Vagina (tissue), 2 donors: Measurements from ENCODE around the gene SLC5A11. TPM values are rescaled to one million over a fixed set of nuclear protein-coding genes. Genes with fewer than 3 reads are reported as not detected.

ENCODE experiments used
- DNase-seq, 2 donors: peaks; one replicate each; pipeline ENCODE4 v3.0.0-alpha.2; 2017; ENCODE audit errors: extremely low spot score in 2 of 2
- H3K27ac ChIP-seq: fragments of 200-600 bp; sonication (generic); one replicate; pipeline ENCODE4 v1.5.1; 2019
- H3K27me3 ChIP-seq: fragments of 200-600 bp; sonication (generic); one replicate; pipeline ENCODE4 v1.5.1; 2019
- H3K36me3 ChIP-seq, 2 donors: fragments of 200-600 bp; sonication (generic); one replicate each; pipeline ENCODE4 v1.5.1; 2017 to 2019
- H3K4me1 ChIP-seq: fragments of 200-600 bp; sonication (generic); one replicate; pipeline ENCODE4 v1.5.1; 2019
- H3K4me3 ChIP-seq, 2 donors: fragments of 200-600 bp; sonication (generic); 1 replicate in 1 of 2; 2 replicates in 1 of 2; pipeline ENCODE4 v1.5.1; 2016 to 2019
- H3K9me3 ChIP-seq: fragments of 200-600 bp; sonication (generic); one replicate; pipeline ENCODE4 v1.5.1; 2019
- POLR2A ChIP-seq, 2 donors: fragments of 450-650 bp; IDR thresholded peaks; one replicate each; pipeline ENCODE4 v1.6.1; 2017; ENCODE audit warnings: antibody characterized with exemption in 2 of 2, mild to moderate bottlenecking in 2 of 2, moderate library complexity in 2 of 2
- POLR2AphosphoS5 ChIP-seq, 2 donors: sonication (generic); formaldehyde crosslinking; IDR thresholded peaks; one replicate each; pipeline ENCODE4 v1.9.0; 2017; ENCODE audit warnings: antibody characterized with exemption in 2 of 2, mild to moderate bottlenecking in 2 of 2, low read depth in 1 of 2; ENCODE audit not compliant: insufficient read depth in 1 of 2
- intact Hi-C: fragments of 100-400 bp; cut with DNase I; formaldehyde crosslinking; loops from one replicate; pipeline ENCODE4 v1.15.1; 2023
- total RNA-seq: library from RNA; depleted of rRNA; stranded (reverse); fragments of >200 nt; gene quantifications from one replicate; pipeline ENCODE4 v1.2.3, GENCODE V29; 2016
- TF ChIP-seq, protein P1 (sequence below), 3 experiments: fragments of 450-650 bp in 2 of 3; fragments of 200-600 bp in 1 of 3; sonication (generic) in 1 of 3; IDR thresholded peaks; one replicate each; pipeline ENCODE4 v1.5.1; 2017 to 2019; ENCODE audit warnings: antibody characterized with exemption in 3 of 3, mild to moderate bottlenecking in 2 of 3, moderate library complexity in 2 of 3

Gene SLC5A11
- total RNA-seq, 1 donor from 2014 or later = not detected

DNA sequence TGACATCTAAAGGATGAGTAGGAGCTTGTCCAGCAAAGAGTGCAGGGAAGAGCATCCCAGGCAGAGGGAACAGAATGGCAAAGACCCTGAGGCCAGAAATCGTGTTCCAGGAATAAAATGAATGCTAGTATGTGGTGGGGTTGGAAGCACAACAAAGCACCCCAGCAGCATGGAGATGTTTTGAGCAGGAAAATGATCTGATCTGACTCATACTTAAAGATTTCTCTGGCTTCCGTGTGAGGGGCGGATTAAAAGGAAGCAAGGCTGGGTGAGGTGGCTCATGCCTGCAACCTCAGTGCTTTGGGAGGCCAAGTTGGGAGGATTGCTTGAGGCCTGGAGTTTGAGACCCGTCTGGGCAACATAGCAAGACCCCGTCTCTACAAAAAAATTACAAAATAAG, 2.3 kb downstream of the SLC5A11 start:
- Histone ChIP-seq H3K36me3 (no peaks in the 10 kb centered on the region), H3K4me3 (no peak overlapping the region), H3K27ac (no peak overlapping the region), H3K9me3 (no peaks in the 10 kb centered on the region), H3K27me3 (no peaks in the 10 kb centered on the region), H3K4me1 (no peaks in the 10 kb centered on the region)
- no peak for TF ChIP-seq POLR2AphosphoS5 (IDR thresholded peaks at IDR 0.05; ENCODE audit: insufficient read depth in 1 of 2, low read depth in 1 of 2)
- TF ChIP-seq, protein P1, sequence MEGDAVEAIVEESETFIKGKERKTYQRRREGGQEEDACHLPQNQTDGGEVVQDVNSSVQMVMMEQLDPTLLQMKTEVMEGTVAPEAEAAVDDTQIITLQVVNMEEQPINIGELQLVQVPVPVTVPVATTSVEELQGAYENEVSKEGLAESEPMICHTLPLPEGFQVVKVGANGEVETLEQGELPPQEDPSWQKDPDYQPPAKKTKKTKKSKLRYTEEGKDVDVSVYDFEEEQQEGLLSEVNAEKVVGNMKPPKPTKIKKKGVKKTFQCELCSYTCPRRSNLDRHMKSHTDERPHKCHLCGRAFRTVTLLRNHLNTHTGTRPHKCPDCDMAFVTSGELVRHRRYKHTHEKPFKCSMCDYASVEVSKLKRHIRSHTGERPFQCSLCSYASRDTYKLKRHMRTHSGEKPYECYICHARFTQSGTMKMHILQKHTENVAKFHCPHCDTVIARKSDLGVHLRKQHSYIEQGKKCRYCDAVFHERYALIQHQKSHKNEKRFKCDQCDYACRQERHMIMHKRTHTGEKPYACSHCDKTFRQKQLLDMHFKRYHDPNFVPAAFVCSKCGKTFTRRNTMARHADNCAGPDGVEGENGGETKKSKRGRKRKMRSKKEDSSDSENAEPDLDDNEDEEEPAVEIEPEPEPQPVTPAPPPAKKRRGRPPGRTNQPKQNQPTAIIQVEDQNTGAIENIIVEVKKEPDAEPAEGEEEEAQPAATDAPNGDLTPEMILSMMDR (IDR thresholded peaks at IDR 0.05) = no peak
- no peak for TF ChIP-seq POLR2A (IDR thresholded peaks at IDR 0.05)
- DNase-seq = peak in 1 of 2 donors; percentile 37
- intact Hi-C loops = no loop called here

DNA sequence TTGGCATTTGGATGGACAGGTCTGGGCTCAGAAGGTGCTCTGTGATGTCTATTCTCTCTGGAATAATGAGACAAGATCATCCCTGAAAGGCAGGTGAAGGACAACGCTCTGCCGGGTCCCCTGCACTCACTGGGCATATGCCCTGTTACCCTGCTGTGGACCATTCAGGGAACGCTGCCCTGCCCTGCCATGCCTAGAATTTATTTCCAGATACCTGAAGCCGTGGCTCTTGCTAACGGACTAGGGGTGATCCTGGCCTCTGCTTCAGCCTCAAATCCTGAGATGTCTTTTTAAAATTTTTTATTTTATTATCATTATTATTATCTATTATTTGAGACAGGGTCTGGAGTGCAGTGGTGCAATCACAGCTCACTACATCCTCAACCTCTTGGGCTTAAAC, 3.9 kb downstream of the SLC5A11 start:
- DNase-seq = no peak
- peaks cover 12% of the 10 kb centered on the region for H3K4me1 ChIP-seq
- no peaks in the 10 kb centered on the region for H3K27me3 ChIP-seq
- no peak for TF ChIP-seq POLR2AphosphoS5 (IDR thresholded peaks at IDR 0.05; ENCODE audit: insufficient read depth in 1 of 2, low read depth in 1 of 2)
- H3K9me3 ChIP-seq = no peaks in the 10 kb centered on the region
- H3K36me3 ChIP-seq = no peaks in the 10 kb centered on the region
- intact Hi-C loops = no loop called here
- H3K4me3 ChIP-seq = no peak overlapping the region
- no peak overlapping the region for H3K27ac ChIP-seq

DNA sequence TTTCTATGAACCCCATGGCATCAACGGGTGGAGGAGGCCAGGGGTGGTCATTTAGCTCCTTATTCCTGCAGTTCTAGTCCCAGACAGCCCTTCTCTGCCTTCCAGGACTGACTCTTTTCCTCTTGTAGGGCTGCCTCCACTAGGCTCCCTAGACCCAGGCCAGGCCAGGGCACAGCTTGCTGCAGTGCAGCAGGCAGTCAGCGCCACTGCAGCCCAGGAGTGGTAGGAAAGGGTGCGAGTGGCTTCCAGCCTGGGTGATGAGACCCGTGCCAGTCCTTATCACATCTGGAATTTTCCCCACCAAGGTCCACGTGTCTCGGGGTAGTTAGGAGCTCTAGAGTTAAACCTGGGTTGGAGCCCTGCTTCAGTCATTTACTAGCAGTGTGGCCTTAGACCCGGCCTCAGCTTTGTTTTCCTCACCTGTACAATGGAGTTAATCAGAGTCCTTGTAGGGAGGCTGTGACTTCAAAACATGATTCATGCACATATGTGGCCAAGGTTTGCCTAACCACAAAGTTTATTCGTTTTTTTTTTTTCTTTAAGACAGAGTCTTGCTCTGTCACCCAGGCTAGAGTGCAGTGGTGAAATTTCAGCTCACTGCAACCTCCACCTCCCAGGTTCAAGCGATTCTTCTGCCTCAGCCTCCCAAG, 4.7 kb downstream of the SLC5A11 start:
- TF ChIP-seq POLR2A (IDR thresholded peaks at IDR 0.05) (no peak), POLR2AphosphoS5 (IDR thresholded peaks at IDR 0.05; ENCODE audit: insufficient read depth in 1 of 2, low read depth in 1 of 2) (no peak)
- TF ChIP-seq, protein P1 (IDR thresholded peaks at IDR 0.05) = no peak
- intact Hi-C loops = no loop called here
- Histone ChIP-seq H3K27me3 (no peaks in the 10 kb centered on the region), H3K27ac (no peak overlapping the region), H3K36me3 (no peaks in the 10 kb centered on the region), H3K9me3 (no peaks in the 10 kb centered on the region), H3K4me3 (no peak overlapping the region), H3K4me1 (peaks cover 12% of the 10 kb centered on the region)
- no peak for DNase-seq

DNA sequence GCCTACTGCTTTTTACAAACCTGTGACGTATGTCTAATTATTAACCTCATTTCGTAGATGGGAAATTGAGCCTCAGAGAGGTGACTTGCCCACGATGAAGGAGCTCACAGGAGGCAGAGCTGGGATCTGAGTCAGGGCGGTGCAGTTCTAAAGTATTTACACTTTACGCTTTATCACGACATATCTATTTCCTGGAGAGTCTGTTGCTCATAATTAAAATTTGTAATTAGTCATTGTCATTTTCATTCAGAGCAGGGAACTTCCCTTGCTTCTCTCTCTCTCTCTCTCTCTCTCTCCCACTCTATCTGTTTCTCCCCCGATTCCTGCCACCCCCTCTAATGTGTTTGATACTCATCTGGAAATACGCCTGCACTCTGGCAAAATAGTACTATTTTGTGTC, 5.9 kb downstream of the SLC5A11 start:
- H3K36me3 ChIP-seq = no peaks in the 10 kb centered on the region
- DNase-seq = no peak
- TF ChIP-seq POLR2AphosphoS5 (IDR thresholded peaks at IDR 0.05; ENCODE audit: insufficient read depth in 1 of 2, low read depth in 1 of 2) (no peak), POLR2A (IDR thresholded peaks at IDR 0.05) (no peak)
- TF ChIP-seq, protein P1 (IDR thresholded peaks at IDR 0.05) = no peak
- peaks cover 12% of the 10 kb centered on the region for H3K4me1 ChIP-seq
- H3K4me3 ChIP-seq = no peak overlapping the region
- intact Hi-C loops = no loop called here
- no peaks in the 10 kb centered on the region for H3K9me3 ChIP-seq
- no peak overlapping the region for H3K27ac ChIP-seq
- H3K27me3 ChIP-seq = no peaks in the 10 kb centered on the region

DNA sequence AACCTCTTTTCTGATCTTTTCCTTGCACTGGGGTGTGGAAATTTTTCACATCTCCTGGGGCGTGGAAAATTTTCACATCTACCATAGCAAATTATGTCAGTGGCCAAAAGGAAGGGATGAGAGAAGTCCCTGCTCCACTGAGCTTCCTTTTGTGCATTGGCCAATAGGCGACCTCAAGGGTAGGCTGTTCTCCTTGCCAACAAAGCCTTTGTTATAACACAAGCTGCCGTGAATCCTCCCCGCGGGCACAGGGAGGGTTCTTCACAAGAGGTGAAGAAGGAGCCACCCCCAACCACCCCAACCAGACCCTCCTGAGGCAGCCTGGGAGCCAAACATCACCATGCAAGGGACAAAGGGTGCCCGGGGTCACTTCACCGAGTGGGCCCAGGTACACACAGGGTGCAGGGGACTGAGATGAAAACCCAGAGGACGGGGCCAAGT, 6.5 kb downstream of the SLC5A11 start:
- intact Hi-C loops = no loop called here
- Histone ChIP-seq H3K9me3 (no peaks in the 10 kb centered on the region), H3K27ac (no peak overlapping the region), H3K36me3 (no peaks in the 10 kb centered on the region), H3K27me3 (no peaks in the 10 kb centered on the region), H3K4me1 (peaks cover 12% of the 10 kb centered on the region), H3K4me3 (no peak overlapping the region)
- TF ChIP-seq, protein P1 (IDR thresholded peaks at IDR 0.05) = no peak
- TF ChIP-seq POLR2AphosphoS5 (IDR thresholded peaks at IDR 0.05; ENCODE audit: insufficient read depth in 1 of 2, low read depth in 1 of 2) = no peak
- no peak for TF ChIP-seq POLR2A (IDR thresholded peaks at IDR 0.05)
- no peak for DNase-seq
